Amniotic epithelial cell (primary cell): ENCODE results near the gene SLCO2B1.

Experiments used
- DNase-seq: peaks from one replicate; pipeline ENCODE4 v3.0.0-alpha.2; 2010; ENCODE audit warnings: low read depth

Gene SLCO2B1

GRCh38 chr11:75248924-75249256 is 98.0 kb downstream of the SLCO2B1 start:
- DNase-seq, result no peak

GRCh38 chr11:75249704-75250103 is 98.8 kb downstream of the SLCO2B1 start:
- no peak for DNase-seq

GRCh38 chr11:75254326-75254725 is 103.4 kb downstream of the SLCO2B1 start:
- no peak for DNase-seq
